ENCODE measurements around the gene URAD. TPM values are rescaled to one million over a fixed set of nuclear protein-coding genes. Genes with fewer than 3 reads are reported as not detected.
"Not testable (repeated sequence)": the region's sequence is repeated elsewhere in the genome, so short reads cannot be mapped to it uniquely, and the experiment has no call there.

The URAD gene
- not detected for total RNA-seq

DNA sequence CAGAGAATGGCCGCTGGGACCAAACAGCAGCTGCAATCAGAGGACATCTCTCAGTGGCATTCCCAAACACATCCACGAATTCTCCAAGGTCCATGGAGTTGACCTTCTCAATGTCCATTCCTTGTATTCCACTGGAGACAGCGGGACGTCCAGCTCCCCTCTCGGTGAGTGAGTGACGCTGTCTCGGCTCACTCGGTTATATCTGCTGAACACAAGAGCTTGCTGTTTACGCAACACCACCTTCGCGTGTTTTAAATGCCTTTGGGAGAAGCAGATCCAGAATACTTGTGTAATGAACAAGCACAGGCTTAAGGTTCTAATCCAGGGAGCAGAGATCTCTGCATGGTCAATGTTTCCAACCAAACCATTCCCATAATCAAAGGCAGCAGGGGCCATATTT, at the start of gene URAD:
URAD (minus strand) TSS at position 174 of the 400 bp plus-strand sequence; CDS start at position 118, 56 bp downstream.
- DNase-seq: no peak
- H3K4me3 ChIP-seq: no peak within 1 kb of the TSS
- no peaks in the 10 kb centered on the region for H3K9me3 ChIP-seq
- H3K27ac ChIP-seq: no peak within 1 kb of the TSS
- WGBS, 2 donors: 67 to 80% methylated on average over 10 to 11 of the region's 11 CpGs
- intact Hi-C loops (cut with DNase I): no loop called here
- H3K36me3 ChIP-seq: no peaks in the 10 kb centered on the region
- peaks cover 0 to 78% (median 0%) of the 10 kb centered on the region in 4 donors for H3K27me3 ChIP-seq
- H3K4me1 ChIP-seq: no peaks in the 10 kb centered on the region
- TF ChIP-seq POLR2A (IDR thresholded peaks at IDR 0.05): no peak
- TF ChIP-seq CTCF (IDR thresholded peaks at IDR 0.05): no peak

DNA sequence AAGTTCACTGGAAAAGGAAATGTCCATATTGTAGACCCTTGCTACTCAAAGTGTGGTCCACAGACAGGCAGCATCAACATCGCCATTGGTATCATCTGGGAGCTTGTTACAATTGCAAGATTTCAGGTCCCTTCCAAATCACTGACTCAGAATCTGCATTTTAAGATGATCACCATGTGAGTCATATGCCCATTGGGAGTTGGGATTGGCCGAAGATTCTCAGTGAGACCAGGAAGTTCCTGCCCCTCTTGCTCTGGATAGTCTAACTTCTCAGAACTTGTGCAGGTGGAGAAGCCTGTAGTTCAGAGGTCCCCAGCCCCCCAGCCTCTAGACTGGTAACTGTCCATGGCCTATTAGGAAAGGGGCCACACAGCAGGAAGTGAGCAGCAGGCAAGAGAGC, 48.9 kb upstream of the URAD start:
- no peak for DNase-seq
- TF ChIP-seq CTCF (IDR thresholded peaks at IDR 0.05) (no peak), POLR2A (IDR thresholded peaks at IDR 0.05) (no peak)
- no peak overlapping the region for H3K27ac ChIP-seq
- H3K4me3 ChIP-seq: no peak overlapping the region
- no peaks in the 10 kb centered on the region for H3K4me1 ChIP-seq
- H3K36me3 ChIP-seq: no peaks in the 10 kb centered on the region
- intact Hi-C loops (cut with DNase I): no loop called here
- peaks cover 0 to 12% (median 0%) of the 10 kb centered on the region in 4 donors for H3K27me3 ChIP-seq
- 45 to 80% methylated on average over 1 to 2 of the region's 2 CpGs for WGBS, 2 donors
- no peaks in the 10 kb centered on the region for H3K9me3 ChIP-seq

DNA sequence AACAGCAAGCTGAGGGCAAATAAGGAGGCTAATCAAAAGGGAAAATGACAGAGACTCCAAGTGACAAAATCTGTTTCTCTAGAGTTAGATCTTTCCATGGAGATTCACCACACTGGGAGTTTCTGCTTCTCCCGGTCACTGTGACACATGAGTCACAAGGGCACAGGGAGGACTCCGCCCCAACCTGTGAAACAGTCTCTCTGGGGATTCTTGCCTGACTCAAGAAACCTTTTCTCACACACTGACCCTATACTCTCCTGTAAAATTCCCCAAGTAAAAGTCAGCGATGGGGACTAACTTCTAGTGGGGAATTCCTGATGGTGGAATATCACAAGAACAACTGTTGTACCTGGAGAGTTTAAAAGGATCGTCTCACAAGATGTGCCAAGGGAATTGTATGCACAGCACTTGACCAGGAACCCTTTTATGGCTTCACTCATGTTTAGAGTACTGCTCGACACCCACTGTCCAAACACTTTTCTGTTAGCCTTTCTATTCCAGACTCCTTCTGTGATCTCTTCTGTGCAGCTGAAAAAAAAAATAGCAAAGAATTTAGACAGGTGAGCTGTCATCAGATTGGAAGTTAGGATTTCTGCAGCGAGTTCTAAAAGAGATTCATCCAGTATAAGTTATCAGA, 46.8 kb upstream of the URAD start:
- DNase-seq: no peak
- Histone ChIP-seq H3K27me3 (peaks cover 0 to 12% (median 0%) of the 10 kb centered on the region in 4 donors), H3K36me3 (no peaks in the 10 kb centered on the region), H3K27ac (no peak overlapping the region), H3K9me3 (no peaks in the 10 kb centered on the region), H3K4me3 (no peak overlapping the region), H3K4me1 (no peaks in the 10 kb centered on the region)
- TF ChIP-seq POLR2A (IDR thresholded peaks at IDR 0.05) (no peak), CTCF (IDR thresholded peaks at IDR 0.05) (no peak)
- 40 to 57% methylated on average over 5 to 6 of the region's 6 CpGs for WGBS, 2 donors
- intact Hi-C loops (cut with DNase I): no loop called here

GRCh38 chr13:28033894-28034655, 45.6 kb upstream of the URAD start:
- 82 to 83% methylated on average over 8 of the region's 8 CpGs for WGBS, 2 donors

DNA sequence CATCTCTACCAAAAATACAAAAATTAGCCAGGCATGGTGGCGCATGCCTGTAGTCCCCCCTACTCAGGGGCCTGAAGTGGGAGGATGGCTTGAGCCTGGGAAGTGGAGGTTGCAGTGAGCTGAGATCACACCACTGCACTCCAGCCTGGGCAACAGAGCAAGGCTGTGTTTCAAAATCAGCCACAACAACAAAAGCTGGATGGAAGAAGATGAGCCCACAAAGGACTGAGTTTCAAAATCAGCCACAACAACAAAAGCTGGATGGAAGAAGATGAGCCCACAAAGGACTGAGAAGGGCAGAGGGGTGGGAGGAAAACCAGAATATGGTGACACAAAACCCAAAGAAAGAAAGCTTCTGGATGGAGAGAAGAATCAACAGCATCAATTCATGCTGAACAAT, 43.9 kb upstream of the URAD start:
- H3K9me3 ChIP-seq; H3K27ac ChIP-seq; H3K4me1 ChIP-seq; H3K36me3 ChIP-seq; H3K27me3 ChIP-seq; intact Hi-C loops (cut with DNase I); H3K4me3 ChIP-seq; DNase-seq: not testable (repeated sequence)
- WGBS, 2 donors: 100% methylated on average over 1 of the region's 1 CpG

More at GRCh38 chr13:28033894-28034655, 45.6 kb upstream of the URAD start:
- H3K4me3 ChIP-seq: no peak overlapping the region
- intact Hi-C loops (cut with DNase I): no loop called here
- H3K9me3 ChIP-seq: no peaks in the 10 kb centered on the region
- TF ChIP-seq CTCF (IDR thresholded peaks at IDR 0.05) (no peak), POLR2A (IDR thresholded peaks at IDR 0.05) (no peak)
- DNase-seq: no peak
- H3K4me1 ChIP-seq: no peaks in the 10 kb centered on the region
- no peaks in the 10 kb centered on the region for H3K36me3 ChIP-seq
- H3K27me3 ChIP-seq: peaks cover 0 to 12% (median 0%) of the 10 kb centered on the region in 4 donors
- no peak overlapping the region for H3K27ac ChIP-seq
